ENCODE measurements around the gene SLC12A7. TPM values are rescaled to one million over a fixed set of nuclear protein-coding genes. Genes with fewer than 3 reads are reported as not detected.

Gene SLC12A7
- total RNA-seq, 2 experiments from 2014 or later, result 0.06 TPM; not detected in 1

DNA sequence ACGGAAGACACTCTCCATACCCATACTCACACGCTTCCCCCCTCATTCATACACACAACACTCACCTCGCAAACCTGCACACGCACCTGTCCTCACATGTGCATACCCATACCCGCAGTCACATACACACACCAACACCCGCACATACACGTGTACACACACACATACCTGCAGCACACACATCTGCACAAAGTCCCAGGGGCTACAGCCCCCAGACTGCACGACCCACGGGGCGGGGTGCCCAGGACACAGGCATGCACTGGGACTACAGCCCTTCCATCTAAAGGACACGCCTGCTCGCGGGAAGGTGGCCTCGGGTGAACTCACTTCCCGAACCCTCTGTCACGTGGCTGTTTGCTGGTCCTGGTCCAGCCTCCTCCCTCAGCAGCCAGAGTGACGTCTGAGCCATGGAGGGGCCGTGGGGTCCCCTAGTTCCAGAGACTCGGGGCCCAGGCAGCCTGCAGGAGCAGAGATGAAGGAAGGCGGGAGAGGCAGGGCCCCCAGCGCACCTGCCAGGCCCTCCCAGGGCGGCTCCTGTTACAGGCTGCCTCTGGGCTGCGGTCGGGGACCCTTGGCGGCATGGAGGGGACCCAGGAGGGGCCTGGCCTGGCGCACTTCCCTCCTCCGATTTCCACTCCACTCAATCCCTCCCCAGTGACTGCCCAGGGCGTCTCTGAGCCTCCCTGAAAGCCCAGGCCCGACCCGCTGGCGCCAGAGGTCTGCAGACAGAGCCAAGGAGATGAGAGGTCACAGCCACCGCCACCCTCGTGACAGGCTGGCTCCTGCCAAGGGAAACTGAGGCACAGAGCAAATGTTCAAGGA lies 8.1 kb downstream of the SLC12A7 start:
- Histone ChIP-seq H3K9me2 (ENCODE audit: insufficient read depth, low read length) (no peaks in the 10 kb centered on the region), H3K36me3 (ENCODE audit: insufficient read depth, low read length) (no peaks in the 10 kb centered on the region), H3K4me3 (ENCODE audit: low read depth, low read length, poor library complexity, severe bottlenecking) (no peak overlapping the region), H4K20me1 (ENCODE audit: insufficient read depth, low read length) (no peaks in the 10 kb centered on the region), H3K4me2 (ENCODE audit: low read length) (no peak overlapping the region), H2AFZ (ENCODE audit: low read length) (no peak overlapping the region), H3K9me3 (ENCODE audit: low read length) (no peaks in the 10 kb centered on the region), H3K4me1 (ENCODE audit: insufficient read depth, low read length, poor library complexity, severe bottlenecking) (no peaks in the 10 kb centered on the region), H3K79me2 (ENCODE audit: insufficient read depth, low read depth, low read length) (no peaks in the 10 kb centered on the region), H3K27ac (ENCODE audit: low read depth, low read length, poor library complexity, severe bottlenecking) (no peak overlapping the region)
- DNase-seq (ENCODE audit: low spot score), result no peak
- BruUV-seq (replicated peaks), result no TSS peak
- intact Hi-C loops (cut with micrococcal nuclease; ENCODE audit: unreplicated experiment), result no loop called here
- POLR2A ChIA-PET, result no interaction called here
- no peak for TF ChIP-seq EZH2phosphoT487 (IDR thresholded peaks at IDR 0.05; ENCODE audit: borderline replicate concordance, low read depth, low read length)
- TF ChIP-seq, protein P1, sequence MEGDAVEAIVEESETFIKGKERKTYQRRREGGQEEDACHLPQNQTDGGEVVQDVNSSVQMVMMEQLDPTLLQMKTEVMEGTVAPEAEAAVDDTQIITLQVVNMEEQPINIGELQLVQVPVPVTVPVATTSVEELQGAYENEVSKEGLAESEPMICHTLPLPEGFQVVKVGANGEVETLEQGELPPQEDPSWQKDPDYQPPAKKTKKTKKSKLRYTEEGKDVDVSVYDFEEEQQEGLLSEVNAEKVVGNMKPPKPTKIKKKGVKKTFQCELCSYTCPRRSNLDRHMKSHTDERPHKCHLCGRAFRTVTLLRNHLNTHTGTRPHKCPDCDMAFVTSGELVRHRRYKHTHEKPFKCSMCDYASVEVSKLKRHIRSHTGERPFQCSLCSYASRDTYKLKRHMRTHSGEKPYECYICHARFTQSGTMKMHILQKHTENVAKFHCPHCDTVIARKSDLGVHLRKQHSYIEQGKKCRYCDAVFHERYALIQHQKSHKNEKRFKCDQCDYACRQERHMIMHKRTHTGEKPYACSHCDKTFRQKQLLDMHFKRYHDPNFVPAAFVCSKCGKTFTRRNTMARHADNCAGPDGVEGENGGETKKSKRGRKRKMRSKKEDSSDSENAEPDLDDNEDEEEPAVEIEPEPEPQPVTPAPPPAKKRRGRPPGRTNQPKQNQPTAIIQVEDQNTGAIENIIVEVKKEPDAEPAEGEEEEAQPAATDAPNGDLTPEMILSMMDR (conservative IDR thresholded peaks at IDR 0.05; ENCODE audit: low read length), result no peak
- CTCF ChIA-PET (ENCODE audit: unreplicated experiment), result no interaction called here

DNA sequence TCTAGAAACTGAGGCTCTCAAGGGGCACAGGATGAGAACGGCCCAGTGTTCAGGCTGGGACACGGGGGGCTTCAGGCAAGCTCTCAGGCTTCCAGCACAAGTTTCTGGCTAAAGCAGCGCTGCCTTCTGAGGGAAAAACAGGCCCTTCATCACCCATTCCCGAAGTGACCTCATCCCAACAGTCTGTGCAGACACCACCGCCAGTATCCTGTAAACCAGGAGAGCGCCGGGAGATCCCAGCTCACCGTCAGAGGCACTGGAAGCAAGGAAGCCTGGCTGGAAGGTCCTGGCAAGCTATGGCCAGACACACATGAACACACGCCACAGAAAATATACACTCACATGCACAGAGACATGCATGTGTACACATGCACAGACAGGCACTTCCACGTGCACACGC lies 8.8 kb downstream of the SLC12A7 start:
- no peaks in the 10 kb centered on the region for H4K20me1 ChIP-seq (ENCODE audit: insufficient read depth, low read length)
- H3K9me2 ChIP-seq (ENCODE audit: insufficient read depth, low read length), result no peaks in the 10 kb centered on the region
- no TSS peak for BruUV-seq (replicated peaks)
- no peaks in the 10 kb centered on the region for H3K9me3 ChIP-seq (ENCODE audit: low read length)
- POLR2A ChIA-PET, result no interaction called here
- DNase-seq (ENCODE audit: low spot score), result no peak
- no peak for TF ChIP-seq EZH2phosphoT487 (IDR thresholded peaks at IDR 0.05; ENCODE audit: borderline replicate concordance, low read depth, low read length)
- TF ChIP-seq, protein P1 (conservative IDR thresholded peaks at IDR 0.05; ENCODE audit: low read length), result no peak
- no peak overlapping the region for H2AFZ ChIP-seq (ENCODE audit: low read length)
- H3K36me3 ChIP-seq (ENCODE audit: insufficient read depth, low read length), result no peaks in the 10 kb centered on the region
- no peak overlapping the region for H3K4me3 ChIP-seq (ENCODE audit: low read depth, low read length, poor library complexity, severe bottlenecking)
- CTCF ChIA-PET (ENCODE audit: unreplicated experiment), result no interaction called here
- no peak overlapping the region for H3K27ac ChIP-seq (ENCODE audit: low read depth, low read length, poor library complexity, severe bottlenecking)
- no peak overlapping the region for H3K4me2 ChIP-seq (ENCODE audit: low read length)
- intact Hi-C loops (cut with micrococcal nuclease; ENCODE audit: unreplicated experiment), result no loop called here
- no peaks in the 10 kb centered on the region for H3K4me1 ChIP-seq (ENCODE audit: insufficient read depth, low read length, poor library complexity, severe bottlenecking)
- no peaks in the 10 kb centered on the region for H3K79me2 ChIP-seq (ENCODE audit: insufficient read depth, low read depth, low read length)

DNA sequence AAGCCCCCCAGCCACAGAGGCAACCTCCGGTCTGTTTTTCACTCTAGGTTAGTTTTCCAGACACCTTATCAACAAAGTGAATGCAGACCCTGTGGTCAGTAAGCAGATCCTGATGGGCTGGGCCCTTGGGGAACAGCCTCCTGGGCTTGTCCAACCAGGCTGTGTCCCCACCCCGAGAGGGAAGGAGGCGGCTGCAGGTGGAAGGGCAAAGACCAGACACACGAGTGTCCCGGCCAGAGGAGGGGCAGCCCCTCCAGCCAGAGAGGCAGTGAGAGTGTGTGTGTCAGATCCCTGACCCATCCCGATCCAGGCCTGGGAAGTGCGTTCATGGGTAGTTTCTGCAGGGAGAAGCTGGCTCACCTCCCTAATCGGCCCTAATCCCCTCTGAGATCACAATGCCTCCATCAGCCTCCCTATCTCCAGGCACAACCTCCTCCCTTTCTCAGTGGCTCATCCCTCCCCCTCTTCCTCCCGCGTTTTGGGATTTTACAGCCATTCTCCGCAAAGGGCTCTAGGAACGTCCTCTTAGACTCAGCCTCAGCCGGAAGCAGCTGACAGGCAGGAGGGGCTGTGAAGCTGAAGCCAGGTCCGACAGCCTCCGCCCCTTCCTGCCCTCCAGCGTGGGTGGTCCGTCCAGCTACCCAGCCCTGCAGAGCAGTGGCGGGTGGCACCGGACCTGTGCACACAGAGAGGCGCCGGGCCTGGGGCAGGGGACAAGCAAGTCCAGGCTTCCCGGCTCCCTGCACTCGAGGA lies 9.7 kb downstream of the SLC12A7 start:
- TF ChIP-seq, protein P1 (conservative IDR thresholded peaks at IDR 0.05; ENCODE audit: low read length), result no peak
- no peak for TF ChIP-seq EZH2phosphoT487 (IDR thresholded peaks at IDR 0.05; ENCODE audit: borderline replicate concordance, low read depth, low read length)
- no peak for DNase-seq (ENCODE audit: low spot score)
- intact Hi-C loops (cut with micrococcal nuclease; ENCODE audit: unreplicated experiment), result no loop called here
- H2AFZ ChIP-seq (ENCODE audit: low read length), result no peak overlapping the region
- no peaks in the 10 kb centered on the region for H3K36me3 ChIP-seq (ENCODE audit: insufficient read depth, low read length)
- BruUV-seq (replicated peaks), result no TSS peak
- no peaks in the 10 kb centered on the region for H3K9me3 ChIP-seq (ENCODE audit: low read length)
- H3K4me1 ChIP-seq (ENCODE audit: insufficient read depth, low read length, poor library complexity, severe bottlenecking), result no peaks in the 10 kb centered on the region
- H4K20me1 ChIP-seq (ENCODE audit: insufficient read depth, low read length), result no peaks in the 10 kb centered on the region
- no peak overlapping the region for H3K4me3 ChIP-seq (ENCODE audit: low read depth, low read length, poor library complexity, severe bottlenecking)
- no peaks in the 10 kb centered on the region for H3K9me2 ChIP-seq (ENCODE audit: insufficient read depth, low read length)
- H3K27ac ChIP-seq (ENCODE audit: low read depth, low read length, poor library complexity, severe bottlenecking), result no peak overlapping the region
- CTCF ChIA-PET (ENCODE audit: unreplicated experiment), result no interaction called here
- no peaks in the 10 kb centered on the region for H3K79me2 ChIP-seq (ENCODE audit: insufficient read depth, low read depth, low read length)
- no peak overlapping the region for H3K4me2 ChIP-seq (ENCODE audit: low read length)
- POLR2A ChIA-PET, result no interaction called here
